ENCODE measurements around the gene GCSAM. TPM values are rescaled to one million over a fixed set of nuclear protein-coding genes. Genes with fewer than 3 reads are reported as not detected.
A peak's percentile ranks its signal among the peaks of the same experiment; 100 is the strongest.
"Not testable (repeated sequence)": the region's sequence is repeated elsewhere in the genome, so short reads cannot be mapped to it uniquely, and the experiment has no call there.

GCSAM gene
- total and polyA plus RNA-seq, 8 donors = 0.20 to 2.7 (median 2.1) TPM

GRCh38 chr3:112074006-112074405 lies 59.0 kb downstream of the GCSAM start:
- no peak for TF ChIP-seq CTCF (IDR thresholded peaks at IDR 0.05)
- Histone ChIP-seq H3K27ac (peak overlapping the region; percentile 35 to 52), H3K36me3 (no peaks in the 10 kb centered on the region), H3K27me3 (no peaks in the 10 kb centered on the region), H3K4me1 (no peaks in the 10 kb centered on the region), H3K9me3 (no peaks in the 10 kb centered on the region), H3K4me3 (no peak overlapping the region)
- intact Hi-C loops (cut with DNase I) = no loop called here
- ATAC-seq (no peak), DNase-seq (no peak)

GRCh38 chr3:112072387-112073060 lies 60.5 kb downstream of the GCSAM start:
- H3K36me3 ChIP-seq; H3K4me1 ChIP-seq; H3K4me3 ChIP-seq; H3K27me3 ChIP-seq; ATAC-seq; intact Hi-C loops (cut with DNase I); DNase-seq; H3K9me3 ChIP-seq; H3K27ac ChIP-seq: not testable (repeated sequence)

Small RNA genes lying within 50 kb of the gene (microRNA-seq; reads per million reads assigned to microRNA genes)
- 0 reads per million in 2 donors for gene MIR567

Other genes with a start within 250 kb of the GCSAM start
- 10 to 100 TPM; 22.7 to 27.3 TPM for gene ABHD10, start 154.2 kb downstream of the GCSAM start, total RNA-seq
- gene ABHD10, start 154.2 kb downstream of the GCSAM start, polyA plus RNA-seq (ENCODE audit: insufficient read length in 6 of 6) = 10 to 100 TPM; 50.5 to 63.6 (median 52.7) TPM
- under 1 TPM in 1 of 2 donors, not detected in 1; 0.50 TPM for gene TAGLN3, start 134.3 kb downstream of the GCSAM start, total RNA-seq
- 1 to 10 TPM; 2.2 to 3.6 (median 2.7) TPM for gene TAGLN3, start 134.3 kb downstream of the GCSAM start, polyA plus RNA-seq (ENCODE audit: insufficient read length in 6 of 6)
- under 1 TPM in 1 of 2 donors, not detected in 1; 0.17 TPM for gene TMPRSS7, start 98.5 kb downstream of the GCSAM start, total RNA-seq
- gene TMPRSS7, start 98.5 kb downstream of the GCSAM start, polyA plus RNA-seq (ENCODE audit: insufficient read length in 6 of 6) = under 1 TPM in 3 of 6 donors, not detected in 3; 0.06 to 0.10 (median 0.07) TPM
- gene C3orf52, start 46.9 kb downstream of the GCSAM start, total RNA-seq = 10 to 100 TPM; 21.0 to 30.5 TPM
- 1 to 10 TPM; 4.9 to 8.6 (median 7.4) TPM for gene C3orf52, start 46.9 kb downstream of the GCSAM start, polyA plus RNA-seq (ENCODE audit: insufficient read length in 6 of 6)
- under 1 TPM in 1 of 2 donors, not detected in 1; 0.20 TPM for gene SLC9C1, start 161.0 kb upstream of the GCSAM start, total RNA-seq
- 1 to 10 TPM in 2 of 6 donors, under 1 TPM in 4; 0.54 to 1.3 (median 0.65) TPM for gene SLC9C1, start 161.0 kb upstream of the GCSAM start, polyA plus RNA-seq (ENCODE audit: insufficient read length in 6 of 6)
- gene CD200, start 199.9 kb upstream of the GCSAM start, total RNA-seq = 1 to 10 TPM; 6.6 to 7.9 TPM
- gene CD200, start 199.9 kb upstream of the GCSAM start, polyA plus RNA-seq (ENCODE audit: insufficient read length in 6 of 6) = 10 to 100 TPM; 47.4 to 58.0 (median 50.9) TPM